Cortex of kidney (tissue), 1 donor: Measurements from ENCODE around the gene RSF1.

Source experiments
- DNase-seq: peaks from one replicate; lab custom pipeline; 2025; lab: John Stamatoyannopoulos, UW

Gene RSF1

DNA sequence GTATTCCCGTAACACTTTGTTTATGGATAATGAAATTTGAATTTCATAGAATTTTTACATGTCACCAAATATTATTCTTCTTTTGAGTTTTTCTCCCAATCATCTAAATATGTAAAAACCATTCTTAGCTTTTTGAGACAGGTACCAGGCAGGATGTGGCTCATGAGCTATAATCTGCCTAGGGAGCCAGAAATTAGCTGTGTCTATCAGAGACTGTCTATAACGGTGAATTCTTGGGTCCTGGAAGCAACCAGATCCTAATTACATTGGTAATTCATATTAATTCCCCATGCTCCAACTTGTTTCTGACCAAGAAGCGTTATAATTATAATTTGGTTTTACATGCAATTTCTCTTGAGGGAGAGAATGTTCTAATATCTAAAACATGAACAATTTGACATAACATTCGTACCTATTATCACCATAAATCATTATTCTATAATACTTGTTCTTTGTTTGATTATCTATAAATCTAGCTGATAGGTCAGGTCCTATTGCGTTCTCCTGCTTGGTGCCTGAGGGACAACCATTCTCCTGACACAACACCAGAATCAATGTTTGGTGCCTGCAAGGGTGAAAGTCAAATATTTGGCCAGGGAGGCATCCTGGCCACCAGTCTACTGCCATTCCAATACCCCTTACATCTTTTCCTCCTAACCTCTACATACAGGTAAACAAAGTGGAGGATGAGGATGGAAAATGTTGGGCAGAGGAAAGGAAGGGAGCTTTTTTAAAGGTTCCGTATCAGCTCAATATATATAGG lies 69.9 kb downstream of the RSF1 start:
- no peak for DNase-seq

DNA sequence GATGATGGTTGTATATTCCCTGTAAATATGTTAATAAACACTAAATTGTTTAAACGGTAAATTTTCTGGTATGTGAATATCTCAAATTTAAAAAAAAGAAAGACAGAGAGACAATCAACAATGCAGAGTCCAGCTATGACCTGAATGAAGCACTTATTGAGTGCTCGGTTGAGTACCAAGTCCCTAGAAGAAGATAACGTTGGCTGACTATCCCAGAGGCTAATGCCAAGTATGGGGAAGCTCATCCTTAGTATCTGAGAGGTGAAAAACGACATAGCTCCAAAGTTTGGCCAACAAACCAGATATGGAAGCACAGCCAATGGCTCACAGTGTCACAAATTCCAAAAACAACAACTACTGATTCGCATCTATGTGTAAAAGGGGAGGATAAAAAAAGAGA lies 71.3 kb downstream of the RSF1 start:
- no peak for DNase-seq

DNA sequence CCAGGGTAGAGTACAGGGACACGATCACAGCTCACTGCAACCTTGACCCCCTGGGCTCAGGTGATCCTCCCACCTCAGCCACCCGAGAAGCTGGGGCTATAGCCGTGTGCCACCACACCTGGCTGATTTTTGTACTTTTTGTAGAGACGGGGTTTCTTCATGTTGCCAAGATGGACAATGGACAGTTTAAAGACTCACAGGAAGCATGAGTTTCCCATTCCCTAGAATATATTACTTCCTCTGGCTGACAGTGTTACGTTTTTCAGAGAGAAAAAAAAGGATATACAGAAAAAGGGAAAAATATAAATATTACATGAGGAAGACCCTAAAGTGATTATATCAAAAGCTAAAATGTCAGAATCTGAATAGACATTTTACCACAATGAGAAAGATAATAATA lies 72.3 kb downstream of the RSF1 start:
- DNase-seq: no peak

DNA sequence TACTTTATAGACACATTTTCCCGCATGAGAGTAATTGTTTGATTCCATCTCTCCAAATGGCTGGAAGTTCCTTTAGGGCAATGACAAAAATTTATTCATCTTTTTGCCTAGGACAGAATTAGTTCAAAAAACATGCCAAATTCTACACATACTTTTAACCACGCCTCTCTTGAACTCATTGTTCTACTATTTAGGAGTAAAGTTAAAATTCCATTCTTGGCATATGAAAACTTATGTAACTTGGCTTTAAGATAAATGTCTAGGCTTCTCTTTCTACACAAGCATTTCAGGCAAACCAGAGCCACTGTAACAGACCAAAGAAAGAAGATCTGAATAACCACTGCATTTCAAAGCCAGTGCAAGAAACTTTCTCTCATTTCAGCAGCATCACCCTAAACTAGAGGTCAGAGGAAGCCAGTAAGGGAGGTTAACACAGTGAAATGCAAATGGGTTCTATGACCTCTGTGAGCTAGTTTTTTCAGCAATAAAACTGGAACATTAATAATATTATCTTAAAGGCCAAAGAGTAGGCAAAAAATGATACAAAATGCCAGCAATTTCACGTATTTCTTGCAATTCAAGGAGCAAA lies 73.0 kb downstream of the RSF1 start:
- no peak for DNase-seq

DNA sequence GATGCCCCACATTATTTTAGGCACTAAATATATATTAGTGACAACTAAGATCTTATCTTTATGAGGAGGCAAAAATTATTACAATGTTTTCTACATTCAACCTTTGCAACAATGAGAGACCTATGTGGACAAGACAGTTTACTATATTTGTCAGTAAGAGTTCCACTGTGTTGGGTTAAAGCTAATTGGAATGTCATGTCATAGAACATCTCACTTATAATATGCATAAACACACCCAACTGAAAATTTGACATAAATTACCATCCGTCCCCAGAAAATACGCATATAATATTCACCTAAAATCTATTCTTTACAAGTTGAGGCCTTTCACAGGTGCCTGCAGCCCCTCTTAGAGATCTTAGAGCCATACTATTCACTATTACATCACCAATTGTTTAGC lies 84.0 kb downstream of the RSF1 start:
- DNase-seq: no peak

DNA sequence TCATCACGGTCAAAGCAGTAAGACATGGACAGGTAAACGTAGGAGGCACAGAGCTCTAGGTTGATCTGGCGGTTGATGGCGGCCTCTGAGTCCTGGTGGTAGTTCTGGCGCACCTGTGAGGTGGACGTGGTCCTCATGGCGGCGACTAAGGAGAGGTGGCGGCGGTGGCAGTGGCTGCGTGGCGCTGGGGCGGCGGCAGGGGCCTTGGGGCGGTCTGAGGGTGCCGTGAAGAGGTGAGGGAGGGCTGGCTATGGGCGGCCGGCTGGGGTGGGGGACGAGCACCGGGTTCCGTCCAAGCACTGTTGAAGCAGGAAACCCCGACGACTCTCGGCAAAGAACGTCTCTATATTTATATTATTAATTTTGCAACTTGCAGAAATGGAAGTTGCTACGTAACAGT lies 85.6 kb downstream of the RSF1 start:
- no peak for DNase-seq

DNA sequence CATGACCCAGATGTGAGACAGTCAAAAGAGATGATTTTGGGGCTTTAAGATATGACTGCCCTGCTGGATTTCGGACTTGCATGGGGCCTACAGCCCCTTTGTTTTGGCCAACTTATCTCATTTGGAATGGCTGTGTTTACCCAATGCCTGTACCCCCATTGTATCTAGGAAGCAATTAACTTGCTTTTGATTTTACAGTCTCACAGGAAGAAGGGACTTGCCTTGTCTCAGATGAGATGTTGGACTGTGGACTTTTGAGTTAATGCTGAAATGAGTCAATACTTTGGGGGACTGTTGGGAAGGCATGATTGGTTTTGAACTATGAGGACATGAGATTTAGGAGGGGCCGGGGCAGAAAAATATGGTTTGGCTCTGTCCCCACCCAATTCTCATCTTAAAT lies 88.4 kb downstream of the RSF1 start:
- DNase-seq: no peak

DNA sequence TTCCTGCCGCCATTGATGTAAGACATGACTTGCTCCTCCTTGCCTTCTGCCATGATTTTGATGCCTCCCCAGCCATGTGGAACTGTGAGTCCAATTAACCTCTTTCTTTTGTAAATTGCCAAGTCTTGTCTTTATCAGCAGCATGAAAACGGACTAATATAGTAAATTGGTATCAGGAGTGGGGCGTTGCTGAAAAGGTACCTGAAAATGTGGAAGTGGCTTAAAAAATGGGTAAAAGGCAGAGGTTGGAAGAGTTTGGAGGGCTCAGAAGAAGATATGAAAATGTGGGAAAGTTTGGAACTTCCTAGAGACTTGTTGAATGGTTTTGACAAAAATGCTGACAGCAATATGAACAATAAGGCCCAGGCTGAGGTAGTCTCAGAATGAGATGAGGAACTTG lies 89.7 kb downstream of the RSF1 start:
- DNase-seq: no peak

DNA sequence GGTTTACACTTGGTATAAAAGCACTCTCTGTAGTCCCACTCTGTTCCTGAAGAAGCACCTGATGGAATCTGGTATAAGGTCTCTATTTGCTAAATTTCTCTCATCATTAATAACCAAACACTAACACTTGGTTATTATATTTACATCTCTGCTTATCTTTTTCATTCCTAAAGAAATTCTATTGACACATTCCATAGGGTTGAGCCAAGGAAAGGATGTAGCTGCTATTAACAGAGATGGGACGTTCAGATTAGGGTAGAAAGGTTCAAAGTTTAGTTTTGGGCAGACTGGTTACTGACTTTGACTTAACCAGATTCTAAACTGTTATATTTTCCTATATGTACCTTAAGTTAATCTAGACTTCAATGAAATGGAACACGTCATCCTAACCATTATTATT lies 91.5 kb downstream of the RSF1 start:
- no peak for DNase-seq

DNA sequence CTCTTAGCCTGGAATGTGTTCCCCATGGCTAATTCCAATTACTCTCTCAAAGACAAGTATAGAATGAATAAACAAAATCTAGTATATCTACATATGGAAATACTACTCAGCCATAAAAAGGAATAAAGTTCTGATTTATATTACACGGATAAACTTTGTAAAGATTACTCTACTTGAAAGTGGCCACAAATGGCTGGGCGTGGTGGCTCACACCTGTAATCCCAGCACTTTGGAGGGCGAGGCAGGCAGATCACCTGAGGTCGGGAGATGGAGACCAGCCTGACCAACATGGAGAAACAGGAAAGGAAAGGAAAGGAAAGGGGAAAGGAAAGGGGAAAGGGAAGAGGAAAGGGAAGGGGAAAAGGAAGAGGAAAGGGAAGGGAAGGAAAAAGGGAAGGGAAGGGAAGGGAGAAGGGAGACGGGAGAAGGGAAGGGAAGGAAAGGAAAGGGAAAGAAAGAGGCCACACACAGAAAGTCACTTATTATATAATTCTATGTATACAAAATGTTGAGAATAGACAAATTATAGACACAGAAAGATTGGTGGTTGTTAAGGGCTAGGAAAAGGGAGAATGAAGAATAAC lies 92.2 kb downstream of the RSF1 start:
- DNase-seq: no peak

DNA sequence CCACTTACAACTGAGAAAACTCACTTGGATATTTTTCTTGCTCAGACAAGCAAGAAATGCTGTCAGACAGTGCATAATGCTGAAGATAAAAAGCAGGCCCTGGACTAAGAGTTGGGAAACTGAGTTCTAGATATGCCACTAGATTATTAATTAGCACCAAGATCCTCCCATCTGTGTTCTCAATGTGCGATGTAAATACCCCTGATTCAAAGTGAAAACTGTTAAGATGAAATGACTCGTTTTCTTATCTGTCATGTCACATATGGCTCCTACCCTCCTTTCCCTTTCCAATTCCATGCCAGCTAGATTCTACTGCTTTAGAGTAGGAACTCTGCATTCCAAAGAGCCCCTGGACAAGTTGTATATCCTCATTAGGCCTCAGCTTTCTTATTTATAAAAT lies 94.0 kb downstream of the RSF1 start:
- no peak for DNase-seq

DNA sequence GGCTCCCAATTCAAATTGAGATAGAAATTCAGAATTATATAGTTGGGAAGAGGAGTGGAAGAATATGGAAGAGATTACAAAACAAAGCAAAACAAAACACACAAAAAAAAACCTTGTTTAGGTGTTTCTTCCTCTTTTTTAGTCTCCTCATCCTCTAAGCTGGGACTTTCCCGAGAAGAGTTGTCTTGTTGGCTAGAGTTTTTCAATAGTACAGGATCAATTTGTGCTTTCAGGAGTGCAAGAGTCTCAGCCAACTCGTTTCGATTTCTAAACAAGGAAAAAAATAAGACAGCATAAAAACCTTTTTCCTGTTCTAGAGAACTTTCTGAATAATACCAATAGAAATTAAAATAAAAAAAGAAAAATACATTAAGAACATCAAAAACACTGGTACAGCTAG lies 95.1 kb downstream of the RSF1 start:
- no peak for DNase-seq

DNA sequence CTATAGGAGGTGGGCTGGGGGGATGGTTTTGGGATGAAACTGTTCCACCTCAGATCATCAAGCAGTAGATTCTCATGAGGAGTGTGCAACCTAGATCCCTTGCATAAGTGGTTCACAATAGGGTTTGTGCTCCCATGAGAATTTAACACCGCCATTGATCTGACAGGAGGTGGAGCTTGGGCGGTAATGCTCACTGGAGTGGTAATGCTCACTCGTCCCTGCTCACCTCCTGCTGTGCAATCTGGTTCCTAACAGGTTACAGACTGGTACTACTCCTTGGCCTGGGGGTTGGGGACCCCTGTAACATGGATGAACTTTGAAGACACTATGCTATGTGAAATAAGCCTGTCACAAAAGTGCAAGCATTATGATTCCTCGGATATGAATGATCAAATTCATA lies 95.9 kb downstream of the RSF1 start:
- DNase-seq: no peak

DNA sequence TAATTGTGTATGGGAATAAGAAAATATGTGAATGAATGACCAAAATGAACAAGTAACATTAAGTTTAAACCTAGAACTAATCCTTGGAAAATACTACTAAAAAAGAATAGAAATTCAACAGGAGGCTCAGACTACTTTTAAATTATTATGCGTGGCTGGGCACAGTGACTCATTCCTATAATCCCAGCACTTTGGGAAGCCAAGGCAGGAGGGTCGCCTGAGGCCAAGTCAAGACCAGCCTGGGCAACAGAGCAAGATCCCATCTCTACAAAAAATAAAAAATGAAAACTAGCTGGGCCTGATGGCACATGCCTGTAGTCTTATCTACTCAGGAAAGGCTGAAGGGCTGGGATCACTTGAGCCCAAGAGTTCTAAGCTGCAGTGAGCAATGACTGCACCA lies 97.5 kb downstream of the RSF1 start:
- DNase-seq: no peak

DNA sequence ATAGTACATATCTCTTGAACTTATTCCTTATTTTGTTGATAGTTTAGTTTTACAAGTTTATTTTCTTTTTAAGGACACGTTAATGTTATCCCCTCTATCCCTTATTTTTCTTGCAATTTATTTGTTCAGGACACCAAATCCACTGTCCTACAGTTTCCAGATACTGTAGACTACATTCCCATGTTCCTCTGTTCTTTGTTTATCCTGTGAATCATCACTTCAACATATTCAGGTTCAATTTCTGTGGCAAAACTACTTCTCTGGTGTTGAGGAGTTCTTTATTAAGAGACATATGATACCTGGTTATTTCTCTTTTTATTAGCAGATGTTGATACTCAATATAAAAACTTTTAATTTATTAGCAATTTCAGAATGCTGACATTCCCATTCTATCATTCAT lies 110.2 kb downstream of the RSF1 start:
- no peak for DNase-seq

DNA sequence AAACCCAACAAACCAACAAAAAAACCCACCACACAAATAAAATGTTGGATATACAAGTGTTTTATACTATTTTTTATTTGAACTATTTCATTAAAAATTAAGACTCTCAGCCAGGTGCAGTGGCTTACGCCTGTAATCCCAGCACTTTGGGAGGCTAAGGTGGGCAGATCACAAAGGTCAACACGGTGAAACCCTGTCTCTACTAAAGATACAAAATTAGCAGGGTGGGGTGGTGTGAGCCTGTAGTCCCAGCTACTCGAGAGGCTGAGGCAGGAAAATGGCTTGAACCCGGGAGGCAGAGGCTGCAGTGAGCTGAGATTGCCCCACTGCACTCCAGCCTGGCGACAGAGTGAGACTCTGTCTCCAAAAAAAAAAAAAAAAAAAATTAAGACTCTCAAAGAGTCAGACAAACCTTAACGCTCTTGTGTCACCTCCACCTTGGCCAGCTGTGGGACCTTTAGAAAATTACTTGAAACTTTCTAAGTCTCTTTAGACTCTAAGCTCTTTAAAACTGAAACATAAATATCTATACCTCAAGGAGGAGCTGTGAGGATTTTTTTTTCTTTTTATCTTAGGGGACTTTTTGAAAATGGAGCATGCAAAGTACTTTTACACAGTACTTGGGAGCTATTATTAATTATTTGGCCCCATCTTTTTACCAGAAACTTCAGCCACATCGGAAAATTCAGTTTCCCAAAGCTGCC lies 114.5 kb downstream of the RSF1 start:
- no peak for DNase-seq

DNA sequence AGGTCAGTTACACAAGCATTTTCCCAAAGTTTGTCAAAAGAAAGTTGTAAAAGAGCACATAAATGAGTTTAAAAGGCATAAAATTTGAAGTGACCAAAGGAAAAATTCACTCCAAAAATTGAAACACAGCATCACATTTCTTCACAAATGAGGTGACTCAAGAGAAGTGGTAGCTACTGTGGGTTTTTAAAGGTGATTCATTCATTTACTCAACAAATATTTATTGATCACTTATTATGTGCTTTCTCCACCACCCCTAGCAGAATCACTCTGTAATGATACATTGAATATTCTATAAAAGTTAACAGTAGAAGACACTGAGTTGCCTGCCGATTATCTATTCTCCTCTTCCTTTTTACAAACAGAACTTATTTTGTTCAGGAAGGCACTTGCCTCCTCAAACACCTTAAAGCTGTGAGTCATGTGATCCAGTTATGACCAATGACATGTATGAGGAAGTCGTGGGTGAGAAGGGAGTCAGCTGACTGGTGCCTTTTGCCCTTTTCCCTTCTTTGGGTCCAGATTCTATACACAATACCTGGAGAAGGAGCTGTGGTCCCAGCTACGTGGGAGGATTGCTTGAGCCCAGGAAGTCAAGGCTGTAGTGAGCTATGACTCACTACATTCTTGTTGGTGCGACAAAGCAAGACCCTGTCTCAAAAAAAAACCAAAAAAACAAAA lies 115.2 kb downstream of the RSF1 start:
- no peak for DNase-seq

DNA sequence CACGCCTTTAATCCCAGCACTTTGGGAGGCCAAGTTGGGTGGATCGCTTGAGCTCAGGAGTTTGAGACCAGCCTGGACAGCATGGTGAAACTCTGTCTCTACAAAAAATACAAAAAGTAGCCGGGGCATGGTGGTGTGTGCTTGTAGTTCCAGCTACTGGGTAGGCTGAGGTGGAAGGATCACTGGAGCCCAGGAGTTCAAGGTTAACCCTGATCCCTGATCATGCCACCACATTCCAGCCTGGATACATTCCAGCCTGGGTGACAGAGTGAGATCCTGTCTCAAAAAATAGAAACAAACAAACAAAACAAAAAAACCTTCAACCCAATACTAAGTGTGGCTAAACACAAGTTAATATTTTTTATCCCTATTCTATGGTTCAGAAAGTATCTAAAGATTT lies 116.5 kb downstream of the RSF1 start:
- no peak for DNase-seq

DNA sequence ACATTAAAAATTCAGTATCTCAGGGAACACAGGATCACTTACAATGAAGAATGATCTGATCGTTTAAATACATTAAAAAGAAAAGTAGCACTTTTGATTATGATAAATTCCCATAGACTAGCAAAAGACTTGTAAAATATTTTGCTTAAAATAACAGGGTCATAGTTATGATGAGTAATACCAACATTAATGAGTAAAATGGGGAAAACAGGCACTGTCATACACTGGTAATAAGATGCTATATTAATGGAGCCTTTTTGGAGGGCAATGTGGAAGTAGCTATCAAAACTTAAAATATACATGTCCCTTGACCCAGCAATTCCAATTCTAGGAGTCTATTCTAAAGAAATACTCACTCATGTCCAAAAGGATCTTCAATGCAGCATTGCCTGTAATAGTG lies 121.1 kb downstream of the RSF1 start:
- no peak for DNase-seq

DNA sequence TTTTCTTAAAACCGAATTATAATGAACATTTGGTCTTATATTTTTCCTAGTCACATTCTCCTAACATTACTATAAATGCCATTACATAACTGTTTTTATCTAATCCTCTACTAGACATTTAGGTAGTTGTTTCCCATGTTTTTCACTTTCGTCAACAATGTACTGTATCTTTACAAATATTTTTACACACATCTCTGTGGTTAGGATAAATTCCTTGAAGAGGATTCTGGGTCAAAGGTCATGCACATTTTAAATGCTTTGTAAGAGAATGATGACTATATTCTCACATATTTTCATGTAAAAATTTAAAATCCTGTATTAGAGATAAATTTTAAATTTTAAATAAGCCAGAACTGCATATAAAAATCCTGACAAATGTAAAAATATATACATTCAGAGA lies 121.6 kb downstream of the RSF1 start:
- DNase-seq: no peak

DNA sequence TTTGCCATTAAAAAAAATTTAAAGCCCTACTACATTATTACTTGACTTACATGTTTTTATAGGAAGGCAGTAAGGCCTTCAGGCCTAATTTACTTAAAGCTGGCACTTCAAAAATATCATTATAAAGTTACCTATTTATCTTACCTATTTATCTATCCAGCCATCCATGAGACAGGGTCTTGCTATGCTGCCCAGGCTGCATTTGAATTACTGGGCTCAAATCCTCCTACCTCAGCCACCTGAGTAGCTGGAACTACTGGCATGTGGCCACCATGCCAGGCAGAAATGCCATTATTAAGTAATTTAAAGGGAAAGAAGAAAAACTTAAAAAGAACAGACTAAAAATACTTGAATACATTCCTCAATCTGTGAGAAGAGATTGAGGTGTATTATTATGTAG lies 122.7 kb downstream of the RSF1 start:
- no peak for DNase-seq

DNA sequence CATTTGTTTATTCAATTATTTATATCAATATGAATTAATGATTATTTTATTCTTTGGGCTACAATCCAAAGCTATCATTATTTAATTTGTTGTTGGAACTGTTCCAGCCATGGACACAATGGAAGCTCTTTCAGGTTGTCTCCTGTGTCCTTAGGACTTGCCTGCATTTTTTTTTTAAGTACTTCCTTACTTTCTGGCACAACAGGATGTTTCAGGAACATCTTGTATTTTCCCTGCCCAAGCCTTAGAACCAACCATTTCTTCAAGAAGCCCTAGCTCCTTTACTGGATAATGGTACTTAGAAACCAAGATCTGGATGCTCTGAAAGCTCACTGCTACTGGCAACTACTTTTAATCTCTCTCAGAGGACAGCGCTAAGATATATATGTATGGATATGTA lies 125.1 kb downstream of the RSF1 start:
- DNase-seq: no peak

DNA sequence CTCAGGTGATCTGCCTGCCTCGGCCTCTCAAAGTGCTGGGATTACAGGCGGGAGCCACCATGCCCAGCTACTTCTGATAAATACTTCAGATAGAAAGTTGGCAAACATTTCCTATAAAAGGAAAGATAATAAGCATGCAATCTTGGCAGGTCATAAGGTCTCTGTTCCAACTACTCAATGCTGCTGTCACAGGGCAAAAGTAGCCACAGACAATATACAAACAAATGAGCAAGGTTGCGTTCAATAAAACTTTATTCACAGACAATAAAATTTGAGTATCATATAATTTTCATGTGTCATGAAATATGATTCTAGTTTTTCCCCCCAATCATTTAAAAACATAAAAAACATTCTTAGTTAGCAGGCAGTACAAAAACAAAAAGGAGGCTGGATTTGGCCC lies 129.9 kb downstream of the RSF1 start:
- no peak for DNase-seq
